ENCODE data around the gene STAG3.

DNA sequence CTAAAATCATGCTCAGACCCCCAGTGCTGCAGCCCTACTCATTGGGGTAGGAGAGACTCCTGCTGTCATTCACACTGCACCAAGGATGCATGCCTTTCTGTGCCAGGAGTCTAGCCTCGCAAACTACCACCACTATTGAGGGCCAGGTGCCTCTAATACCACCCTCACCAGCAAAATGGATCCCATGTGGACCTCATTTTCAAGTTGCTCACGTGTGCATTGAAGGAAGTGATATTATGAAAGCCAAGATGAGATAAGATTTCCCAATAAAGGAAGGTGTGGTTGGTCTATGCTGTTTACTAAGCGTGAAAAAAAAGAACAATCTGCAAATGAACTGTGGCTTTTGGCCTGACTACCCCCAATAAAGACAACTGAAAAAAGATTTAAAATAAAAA lies 36.2 kb upstream of the STAG3 start:
- TF ChIP-seq POLR2AphosphoS5 (IDR thresholded peaks at IDR 0.05; ENCODE audit: low read depth, low read length) (no peak), SIN3A (IDR thresholded peaks at IDR 0.05; ENCODE audit: borderline replicate concordance, insufficient read depth, low read depth, low read length) (no peak), TCF7L2 (IDR thresholded peaks at IDR 0.05; ENCODE audit: low read depth, low read length) (no peak)
- TF ChIP-seq, protein P1, sequence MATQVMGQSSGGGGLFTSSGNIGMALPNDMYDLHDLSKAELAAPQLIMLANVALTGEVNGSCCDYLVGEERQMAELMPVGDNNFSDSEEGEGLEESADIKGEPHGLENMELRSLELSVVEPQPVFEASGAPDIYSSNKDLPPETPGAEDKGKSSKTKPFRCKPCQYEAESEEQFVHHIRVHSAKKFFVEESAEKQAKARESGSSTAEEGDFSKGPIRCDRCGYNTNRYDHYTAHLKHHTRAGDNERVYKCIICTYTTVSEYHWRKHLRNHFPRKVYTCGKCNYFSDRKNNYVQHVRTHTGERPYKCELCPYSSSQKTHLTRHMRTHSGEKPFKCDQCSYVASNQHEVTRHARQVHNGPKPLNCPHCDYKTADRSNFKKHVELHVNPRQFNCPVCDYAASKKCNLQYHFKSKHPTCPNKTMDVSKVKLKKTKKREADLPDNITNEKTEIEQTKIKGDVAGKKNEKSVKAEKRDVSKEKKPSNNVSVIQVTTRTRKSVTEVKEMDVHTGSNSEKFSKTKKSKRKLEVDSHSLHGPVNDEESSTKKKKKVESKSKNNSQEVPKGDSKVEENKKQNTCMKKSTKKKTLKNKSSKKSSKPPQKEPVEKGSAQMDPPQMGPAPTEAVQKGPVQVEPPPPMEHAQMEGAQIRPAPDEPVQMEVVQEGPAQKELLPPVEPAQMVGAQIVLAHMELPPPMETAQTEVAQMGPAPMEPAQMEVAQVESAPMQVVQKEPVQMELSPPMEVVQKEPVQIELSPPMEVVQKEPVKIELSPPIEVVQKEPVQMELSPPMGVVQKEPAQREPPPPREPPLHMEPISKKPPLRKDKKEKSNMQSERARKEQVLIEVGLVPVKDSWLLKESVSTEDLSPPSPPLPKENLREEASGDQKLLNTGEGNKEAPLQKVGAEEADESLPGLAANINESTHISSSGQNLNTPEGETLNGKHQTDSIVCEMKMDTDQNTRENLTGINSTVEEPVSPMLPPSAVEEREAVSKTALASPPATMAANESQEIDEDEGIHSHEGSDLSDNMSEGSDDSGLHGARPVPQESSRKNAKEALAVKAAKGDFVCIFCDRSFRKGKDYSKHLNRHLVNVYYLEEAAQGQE (IDR thresholded peaks at IDR 0.05; ENCODE audit: insufficient read depth in 1 of 2, low read depth in 2 of 2, low read length in 1 of 2): no peak
- TF ChIP-seq, protein P2, sequence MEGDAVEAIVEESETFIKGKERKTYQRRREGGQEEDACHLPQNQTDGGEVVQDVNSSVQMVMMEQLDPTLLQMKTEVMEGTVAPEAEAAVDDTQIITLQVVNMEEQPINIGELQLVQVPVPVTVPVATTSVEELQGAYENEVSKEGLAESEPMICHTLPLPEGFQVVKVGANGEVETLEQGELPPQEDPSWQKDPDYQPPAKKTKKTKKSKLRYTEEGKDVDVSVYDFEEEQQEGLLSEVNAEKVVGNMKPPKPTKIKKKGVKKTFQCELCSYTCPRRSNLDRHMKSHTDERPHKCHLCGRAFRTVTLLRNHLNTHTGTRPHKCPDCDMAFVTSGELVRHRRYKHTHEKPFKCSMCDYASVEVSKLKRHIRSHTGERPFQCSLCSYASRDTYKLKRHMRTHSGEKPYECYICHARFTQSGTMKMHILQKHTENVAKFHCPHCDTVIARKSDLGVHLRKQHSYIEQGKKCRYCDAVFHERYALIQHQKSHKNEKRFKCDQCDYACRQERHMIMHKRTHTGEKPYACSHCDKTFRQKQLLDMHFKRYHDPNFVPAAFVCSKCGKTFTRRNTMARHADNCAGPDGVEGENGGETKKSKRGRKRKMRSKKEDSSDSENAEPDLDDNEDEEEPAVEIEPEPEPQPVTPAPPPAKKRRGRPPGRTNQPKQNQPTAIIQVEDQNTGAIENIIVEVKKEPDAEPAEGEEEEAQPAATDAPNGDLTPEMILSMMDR (IDR thresholded peaks at IDR 0.05): no peak

Data from Panc1 (cell line).